NCI-H526 treated with DMSO at 0.1 percent for 48 hours (cell line): ENCODE results near the gene PPP1R12C.

Experiments
- DNase-seq: peaks from one replicate; lab custom pipeline; 2025; lab: John Stamatoyannopoulos, UW

PPP1R12C gene

DNA sequence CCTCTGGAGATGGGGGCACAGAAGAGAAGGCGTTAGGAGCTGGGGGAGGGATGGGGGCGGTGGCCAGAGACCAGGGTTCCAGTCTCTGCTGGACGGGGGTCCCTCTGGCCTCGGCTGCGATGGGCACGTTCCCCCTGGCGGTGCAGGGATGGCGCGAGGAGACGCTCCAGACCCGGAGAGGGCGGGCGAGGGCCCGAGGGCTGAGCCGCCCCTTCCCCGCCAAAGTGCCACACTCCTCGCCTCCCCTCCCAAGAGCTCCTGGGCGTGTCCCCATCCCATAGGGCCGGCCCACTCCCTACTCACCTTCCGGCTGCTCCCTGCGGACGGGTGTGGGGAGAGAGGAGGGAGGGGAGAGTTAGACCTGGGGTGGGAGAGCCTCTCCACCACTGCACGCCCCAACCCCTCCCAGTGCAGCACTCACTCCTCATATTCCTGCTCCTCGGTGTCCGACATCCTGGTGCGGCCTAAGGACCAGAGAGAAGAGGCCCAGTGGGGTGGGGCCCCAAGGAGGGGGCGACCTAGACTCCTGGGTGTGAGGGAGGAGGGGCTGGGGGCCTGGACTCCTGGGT lies 29.4 kb upstream of the PPP1R12C start:
- peak; percentile 78 for DNase-seq

DNA sequence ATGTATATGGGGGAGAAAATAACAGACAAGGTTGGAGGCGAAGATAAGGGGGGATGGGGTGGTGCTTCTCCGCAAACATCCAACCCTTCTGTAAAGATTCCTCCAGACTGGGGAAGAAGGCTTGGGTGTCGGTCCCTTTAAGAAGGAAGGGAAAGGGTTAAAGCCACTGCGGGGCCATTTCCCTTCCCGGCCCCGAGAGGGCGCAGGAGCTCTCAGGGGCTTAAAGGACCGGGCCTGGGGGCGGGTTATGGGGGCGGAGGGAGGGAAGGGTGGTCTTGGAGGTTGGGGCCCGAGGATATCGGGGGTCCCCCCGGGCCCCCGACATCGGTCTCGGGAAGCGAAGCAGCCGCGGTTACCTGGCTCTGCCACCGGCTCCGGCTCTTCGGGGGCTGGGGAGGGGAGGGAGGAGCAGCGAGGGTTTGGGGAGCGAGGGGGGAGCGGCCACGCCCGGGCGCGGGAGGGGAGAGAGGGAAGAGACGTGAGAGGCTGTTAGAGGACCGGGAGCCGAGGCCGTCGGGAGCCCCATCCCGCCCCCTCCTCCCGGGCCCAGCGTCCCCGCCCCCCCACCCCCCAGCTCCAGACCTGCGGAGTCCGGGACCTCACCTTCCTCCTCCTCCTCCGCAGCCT lies 28.8 kb upstream of the PPP1R12C start:
- DNase-seq = peak; percentile 26

DNA sequence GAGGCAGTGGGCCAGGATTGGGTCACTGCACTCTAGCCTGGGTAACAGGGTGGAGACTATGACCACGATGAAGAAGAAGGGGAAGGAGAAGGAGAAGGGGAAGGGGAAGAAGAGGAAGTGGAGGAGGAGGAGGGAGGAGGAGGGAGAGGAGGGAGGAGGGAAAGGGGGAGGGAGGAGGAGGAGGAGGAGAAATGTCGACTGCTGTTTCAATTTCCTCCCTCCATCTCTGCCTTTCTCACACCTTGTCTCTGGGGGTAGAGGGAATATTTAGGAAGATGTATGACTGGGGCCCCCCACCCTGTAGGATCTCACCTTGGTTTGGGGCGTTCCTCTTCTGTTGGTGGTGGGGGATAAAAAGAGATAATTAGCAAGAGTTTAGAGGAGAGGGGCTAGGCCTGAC lies 27.8 kb upstream of the PPP1R12C start:
- no peak for DNase-seq

DNA sequence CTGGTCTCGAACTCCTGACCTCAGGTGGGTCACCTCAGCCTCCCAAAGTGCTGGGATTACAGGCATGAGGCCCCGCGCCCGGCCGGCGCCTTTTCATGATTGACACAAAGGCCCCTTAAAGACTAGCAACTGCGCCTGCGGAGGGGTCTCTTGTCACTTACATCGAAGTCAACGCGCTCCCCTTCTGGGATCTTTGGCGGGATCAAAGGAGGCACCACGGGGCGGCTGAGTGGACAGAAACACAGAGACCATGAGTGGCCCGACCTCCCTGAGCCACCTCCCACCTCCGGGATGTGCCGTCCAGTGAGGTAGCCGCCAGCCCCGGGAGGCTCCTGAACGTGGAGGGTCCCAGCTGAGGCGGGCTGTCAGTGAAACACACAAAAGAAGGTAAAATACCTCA lies 24.3 kb upstream of the PPP1R12C start:
- DNase-seq = no peak

DNA sequence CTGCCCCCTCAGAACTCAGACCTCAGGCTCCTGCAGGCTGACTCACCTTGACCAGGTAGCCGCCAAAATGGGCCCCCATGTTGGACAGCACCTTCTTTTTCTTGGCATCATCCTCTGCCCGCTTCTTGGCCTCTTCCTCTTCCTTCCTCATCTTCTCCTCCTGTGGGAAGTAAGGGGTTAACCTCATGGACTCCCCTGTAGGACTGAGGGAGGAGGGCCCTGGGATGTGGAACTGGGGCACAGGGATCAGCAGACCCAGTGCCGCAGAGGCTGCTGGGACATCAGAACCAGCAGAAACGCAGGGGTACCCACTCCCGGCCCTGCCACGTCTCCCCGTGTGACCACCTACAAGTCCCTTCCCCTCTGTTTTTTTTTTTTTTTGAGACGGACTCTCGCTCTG lies 20.5 kb upstream of the PPP1R12C start:
- no peak for DNase-seq

DNA sequence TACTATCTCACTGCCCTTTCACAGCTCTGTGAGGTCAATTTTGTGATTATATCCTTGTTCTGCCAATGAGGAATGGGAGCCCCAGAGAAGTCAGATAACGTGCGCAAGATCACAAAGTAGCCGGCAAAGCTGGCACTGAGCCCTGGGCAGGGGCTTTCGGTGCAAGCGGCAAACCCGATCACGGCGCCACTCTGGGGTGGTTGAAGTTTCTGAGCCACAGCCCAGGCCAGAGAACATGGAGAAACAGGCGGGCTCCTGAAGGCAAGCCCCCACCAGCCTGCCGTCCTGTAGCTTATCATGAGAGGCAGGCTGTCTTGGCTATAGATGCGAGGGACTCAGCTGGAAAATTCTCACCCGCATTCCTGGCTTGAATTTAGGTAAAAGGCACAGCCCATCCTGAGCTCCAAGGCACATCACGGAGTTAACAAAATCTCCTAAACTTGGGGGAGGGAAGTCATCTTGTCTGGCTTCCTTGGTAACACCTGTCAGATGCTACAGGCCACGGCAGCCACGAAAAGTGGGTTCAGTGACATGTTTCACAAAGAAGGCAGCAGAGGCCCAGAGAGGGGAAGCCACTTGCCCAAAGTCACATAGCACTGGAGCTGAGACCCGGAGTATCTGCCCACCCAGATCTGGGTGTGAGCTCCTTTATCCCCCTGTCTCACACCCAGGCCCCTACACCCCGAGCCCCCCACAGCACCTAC lies 19.1 kb upstream of the PPP1R12C start:
- no peak for DNase-seq

DNA sequence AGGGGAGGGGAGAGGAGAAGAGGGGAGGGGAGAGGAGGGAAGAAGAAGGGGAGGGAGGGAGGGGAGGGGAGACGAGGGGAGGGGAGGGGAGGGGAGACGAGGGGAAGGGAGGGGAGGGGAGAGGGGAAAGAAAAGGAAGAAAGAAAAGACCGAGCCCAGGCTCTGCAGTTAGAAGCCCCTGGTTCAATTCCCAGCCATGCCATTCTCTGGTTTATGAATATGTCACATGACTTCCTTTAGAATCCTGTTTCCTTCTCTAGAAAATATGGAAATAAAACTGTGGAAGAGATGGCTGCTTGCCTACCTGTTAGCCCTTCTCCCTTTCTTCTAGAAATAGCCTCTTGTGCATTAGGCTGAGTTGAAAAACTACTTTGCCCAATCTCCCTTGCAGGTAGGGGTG lies 17.3 kb upstream of the PPP1R12C start:
- DNase-seq = no peak

DNA sequence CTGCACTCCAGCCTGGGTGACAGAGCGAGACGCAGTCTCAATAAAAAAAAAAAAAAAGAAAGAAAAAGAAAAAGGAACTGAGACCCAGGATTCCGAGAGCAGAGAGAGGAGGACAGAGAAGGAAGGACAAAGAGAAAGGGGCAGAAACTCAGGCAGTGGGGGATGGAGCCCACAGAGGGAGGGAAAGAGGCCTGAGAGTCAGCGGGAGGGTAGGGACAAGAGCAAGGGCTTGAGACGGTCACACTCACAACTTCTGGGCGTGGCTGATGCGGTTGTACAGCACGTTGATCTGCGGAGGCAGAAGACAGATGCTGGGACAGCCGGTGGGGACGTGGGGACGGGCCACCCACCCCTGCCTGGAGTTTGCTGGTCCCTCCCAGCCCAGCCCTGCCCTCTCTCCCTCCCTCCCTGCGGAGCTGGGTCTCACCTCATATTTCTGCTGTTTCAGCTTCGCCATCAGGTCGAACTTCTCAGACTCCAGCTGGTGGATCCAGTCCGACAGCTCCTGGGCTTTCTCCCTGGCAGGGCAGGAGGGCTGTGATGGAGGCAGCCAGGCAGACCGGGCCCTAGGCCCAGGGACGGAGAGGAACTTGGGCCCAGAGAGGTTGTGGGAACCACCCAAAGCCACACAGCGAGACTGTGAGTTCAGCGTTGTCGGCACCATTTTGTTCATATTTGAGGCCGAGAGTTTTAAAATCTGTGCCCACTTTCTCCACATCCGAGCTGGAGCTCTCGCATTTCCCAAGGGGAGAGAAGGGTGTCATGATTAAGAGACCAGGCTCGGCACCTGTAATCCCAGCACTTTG lies 16.4 kb upstream of the PPP1R12C start:
- DNase-seq = no peak

DNA sequence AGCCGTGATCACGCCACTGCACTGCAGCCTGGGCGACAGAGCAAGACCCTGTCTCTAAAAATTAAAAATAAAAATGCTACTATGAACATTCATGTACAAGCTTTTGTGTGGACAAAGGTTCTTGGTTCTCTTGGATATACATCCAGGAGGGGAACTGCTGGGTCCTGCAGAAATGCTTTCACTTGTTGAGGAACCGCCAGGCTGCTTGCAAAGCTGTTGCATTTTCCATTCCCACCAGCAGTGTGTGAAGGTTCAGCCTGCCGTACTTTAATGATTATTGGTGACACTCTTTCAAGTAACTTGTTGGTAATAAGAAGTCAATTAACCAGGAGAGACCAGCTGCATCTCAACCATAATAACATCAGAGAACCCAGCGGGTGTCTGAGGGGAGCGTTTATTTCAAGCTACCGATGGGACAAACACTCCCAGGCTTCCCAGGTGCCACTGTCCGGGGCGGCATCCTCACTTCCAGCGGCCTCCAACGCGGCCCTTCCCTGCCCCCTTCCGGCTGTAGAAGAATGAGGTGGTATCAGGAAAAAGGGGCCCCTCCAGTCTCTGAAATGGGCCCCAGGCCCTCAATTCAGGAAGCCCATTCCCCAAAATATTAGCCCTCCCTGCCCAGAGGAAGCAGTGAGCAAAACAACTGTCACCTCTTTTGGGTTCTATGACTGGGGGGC lies 15.2 kb upstream of the PPP1R12C start:
- no peak for DNase-seq

DNA sequence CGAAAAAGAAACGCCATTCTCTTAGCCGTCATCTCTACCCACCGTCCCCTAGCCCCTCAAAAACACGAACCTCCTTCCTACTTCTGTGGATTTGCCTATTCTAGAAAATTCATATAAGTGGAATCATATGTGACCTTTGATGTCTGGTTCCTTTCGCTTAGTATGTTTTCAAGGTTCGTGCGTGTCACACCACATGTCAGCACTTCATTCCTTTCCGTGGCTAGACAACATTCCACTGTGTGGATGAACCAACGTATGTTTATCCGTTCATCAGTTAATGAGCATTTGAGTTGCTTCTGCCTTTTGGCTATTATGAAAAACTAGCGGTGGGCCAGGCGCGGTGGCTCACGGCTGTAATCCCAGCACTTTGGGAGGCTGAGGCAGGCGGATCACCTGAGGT lies 14.0 kb upstream of the PPP1R12C start:
- no peak for DNase-seq

DNA sequence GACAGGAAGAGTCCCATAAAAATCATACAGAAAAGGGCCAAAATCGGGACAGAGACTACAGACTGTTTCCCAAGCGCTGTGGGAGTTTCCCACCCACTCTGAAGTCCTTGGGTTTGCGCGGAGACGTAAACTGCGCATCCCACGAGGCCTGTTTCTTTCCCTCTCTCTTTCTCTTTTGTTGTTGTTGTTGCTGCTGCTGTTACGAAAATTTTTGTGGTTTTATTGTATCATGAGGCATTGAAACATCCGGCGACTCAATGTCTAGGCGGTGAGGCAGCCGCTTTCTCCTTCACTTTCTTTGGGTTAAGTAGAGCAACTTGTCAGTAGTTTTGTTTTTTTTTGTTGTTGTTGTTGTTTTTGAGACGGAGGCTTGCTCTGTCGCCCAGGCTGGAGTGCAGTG lies 1.6 kb upstream of the PPP1R12C start:
- DNase-seq = no peak

DNA sequence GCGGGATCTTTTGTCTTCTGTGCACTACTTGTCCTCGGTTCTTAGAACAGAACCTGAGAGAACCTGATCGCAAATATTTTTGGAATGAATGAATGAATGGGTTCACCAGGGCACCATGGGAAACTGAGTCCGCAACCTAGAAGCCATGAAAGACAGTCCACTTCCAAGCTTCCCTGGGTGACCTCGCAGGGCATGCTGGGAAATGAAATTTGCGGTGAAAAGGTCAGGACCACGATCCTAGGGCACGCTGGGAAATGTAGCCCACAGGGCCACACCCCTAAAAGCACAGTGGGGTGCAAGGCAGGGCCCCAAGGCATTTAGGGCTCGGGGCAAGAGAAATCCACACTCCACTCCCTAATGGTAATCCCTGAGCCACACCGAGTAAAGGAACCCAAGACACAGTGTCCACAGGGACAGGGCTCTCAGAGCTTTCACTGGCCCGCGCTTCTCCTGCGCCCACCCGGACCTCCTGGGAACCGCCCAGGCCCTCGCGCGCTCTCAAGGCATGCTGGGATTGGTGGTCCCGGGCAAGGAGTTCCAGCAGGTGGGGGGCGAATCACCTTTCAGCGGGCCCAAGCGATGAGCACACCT lies 1.1 kb upstream of the PPP1R12C start:
- DNase-seq = no peak

DNA sequence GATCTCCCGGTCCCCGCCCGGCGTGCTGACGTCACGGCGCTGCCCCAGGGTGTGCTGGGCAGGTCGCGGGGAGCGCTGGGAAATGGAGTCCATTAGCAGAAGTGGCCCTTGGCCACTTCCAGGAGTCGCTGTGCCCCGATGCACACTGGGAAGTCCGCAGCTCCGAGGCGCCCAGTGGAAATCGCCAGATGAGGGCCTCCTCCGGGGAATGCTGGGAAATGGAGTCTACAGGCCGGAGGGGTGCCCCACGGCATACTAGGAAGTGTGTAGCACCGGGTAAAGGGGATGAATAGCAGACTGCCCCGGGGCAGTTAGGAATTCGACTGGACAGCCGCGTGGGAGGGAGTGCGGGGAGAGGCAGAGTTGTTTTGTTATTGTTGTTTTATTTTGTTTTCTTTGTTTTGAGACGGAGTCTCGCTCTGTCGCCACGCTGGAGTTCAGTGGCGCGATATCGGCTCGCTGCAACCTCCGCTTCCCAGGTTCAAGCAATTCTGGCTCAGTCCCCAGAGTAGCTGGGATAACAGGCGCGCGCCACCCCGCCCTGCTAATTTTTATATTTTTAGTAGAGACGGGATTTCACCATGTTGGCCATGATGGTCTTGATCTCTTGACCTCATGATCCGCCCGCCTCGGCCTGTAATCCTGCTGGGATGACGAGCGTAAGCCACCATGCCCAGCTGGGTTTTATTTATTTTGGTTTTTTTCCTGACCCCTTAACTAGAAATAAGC lies 390 bp upstream of the PPP1R12C start:
- DNase-seq = peak; percentile 98

DNA sequence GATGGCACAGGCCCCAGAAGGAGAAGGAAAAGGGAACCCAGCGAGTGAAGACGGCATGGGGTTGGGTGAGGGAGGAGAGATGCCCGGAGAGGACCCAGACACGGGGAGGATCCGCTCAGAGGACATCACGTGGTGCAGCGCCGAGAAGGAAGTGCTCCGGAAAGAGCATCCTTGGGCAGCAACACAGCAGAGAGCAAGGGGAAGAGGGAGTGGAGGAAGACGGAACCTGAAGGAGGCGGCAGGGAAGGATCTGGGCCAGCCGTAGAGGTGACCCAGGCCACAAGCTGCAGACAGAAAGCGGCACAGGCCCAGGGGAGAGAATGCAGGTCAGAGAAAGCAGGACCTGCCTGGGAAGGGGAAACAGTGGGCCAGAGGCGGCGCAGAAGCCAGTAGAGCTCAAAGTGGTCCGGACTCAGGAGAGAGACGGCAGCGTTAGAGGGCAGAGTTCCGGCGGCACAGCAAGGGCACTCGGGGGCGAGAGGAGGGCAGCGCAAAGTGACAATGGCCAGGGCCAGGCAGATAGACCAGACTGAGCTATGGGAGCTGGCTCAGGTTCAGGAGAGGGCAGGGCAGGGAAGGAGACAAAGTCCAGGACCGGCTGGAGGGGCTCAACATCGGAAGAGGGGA lies 1.1 kb downstream of the PPP1R12C start:
- no peak for DNase-seq

DNA sequence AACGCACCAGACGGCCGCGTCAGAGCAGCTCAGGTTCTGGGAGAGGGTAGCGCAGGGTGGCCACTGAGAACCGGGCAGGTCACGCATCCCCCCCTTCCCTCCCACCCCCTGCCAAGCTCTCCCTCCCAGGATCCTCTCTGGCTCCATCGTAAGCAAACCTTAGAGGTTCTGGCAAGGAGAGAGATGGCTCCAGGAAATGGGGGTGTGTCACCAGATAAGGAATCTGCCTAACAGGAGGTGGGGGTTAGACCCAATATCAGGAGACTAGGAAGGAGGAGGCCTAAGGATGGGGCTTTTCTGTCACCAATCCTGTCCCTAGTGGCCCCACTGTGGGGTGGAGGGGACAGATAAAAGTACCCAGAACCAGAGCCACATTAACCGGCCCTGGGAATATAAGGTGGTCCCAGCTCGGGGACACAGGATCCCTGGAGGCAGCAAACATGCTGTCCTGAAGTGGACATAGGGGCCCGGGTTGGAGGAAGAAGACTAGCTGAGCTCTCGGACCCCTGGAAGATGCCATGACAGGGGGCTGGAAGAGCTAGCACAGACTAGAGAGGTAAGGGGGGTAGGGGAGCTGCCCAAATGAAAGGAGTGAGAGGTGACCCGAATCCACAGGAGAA lies 1.9 kb downstream of the PPP1R12C start:
- DNase-seq = no peak

DNA sequence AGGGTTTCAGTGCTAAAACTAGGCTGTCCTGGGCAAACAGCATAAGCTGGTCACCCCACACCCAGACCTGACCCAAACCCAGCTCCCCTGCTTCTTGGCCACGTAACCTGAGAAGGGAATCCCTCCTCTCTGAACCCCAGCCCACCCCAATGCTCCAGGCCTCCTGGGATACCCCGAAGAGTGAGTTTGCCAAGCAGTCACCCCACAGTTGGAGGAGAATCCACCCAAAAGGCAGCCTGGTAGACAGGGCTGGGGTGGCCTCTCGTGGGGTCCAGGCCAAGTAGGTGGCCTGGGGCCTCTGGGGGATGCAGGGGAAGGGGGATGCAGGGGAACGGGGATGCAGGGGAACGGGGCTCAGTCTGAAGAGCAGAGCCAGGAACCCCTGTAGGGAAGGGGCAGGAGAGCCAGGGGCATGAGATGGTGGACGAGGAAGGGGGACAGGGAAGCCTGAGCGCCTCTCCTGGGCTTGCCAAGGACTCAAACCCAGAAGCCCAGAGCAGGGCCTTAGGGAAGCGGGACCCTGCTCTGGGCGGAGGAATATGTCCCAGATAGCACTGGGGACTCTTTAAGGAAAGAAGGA lies 2.8 kb downstream of the PPP1R12C start:
- no peak for DNase-seq

DNA sequence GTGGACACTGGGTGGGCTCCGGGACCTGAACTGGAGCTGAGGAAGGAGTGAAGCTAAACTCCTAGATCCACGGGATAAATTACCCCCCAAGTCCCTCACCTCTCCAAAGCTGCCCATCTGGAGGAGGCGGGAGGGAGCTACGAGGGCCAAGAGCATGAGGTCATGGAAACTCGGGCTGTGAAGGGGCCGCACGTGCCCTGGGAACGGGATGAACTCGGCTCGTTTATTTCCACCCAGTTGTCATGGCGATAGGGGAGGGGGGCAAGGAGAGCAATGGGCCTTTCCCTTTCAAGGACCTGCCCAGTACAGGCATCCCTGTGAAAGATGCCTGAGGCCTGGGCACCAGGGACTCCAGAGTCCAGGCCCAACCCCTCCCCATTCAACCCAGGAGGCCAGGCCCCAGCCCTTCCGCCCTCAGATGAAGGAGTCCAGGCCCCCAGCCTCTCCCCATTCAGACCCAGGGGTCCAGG lies 3.8 kb downstream of the PPP1R12C start:
- DNase-seq = no peak

DNA sequence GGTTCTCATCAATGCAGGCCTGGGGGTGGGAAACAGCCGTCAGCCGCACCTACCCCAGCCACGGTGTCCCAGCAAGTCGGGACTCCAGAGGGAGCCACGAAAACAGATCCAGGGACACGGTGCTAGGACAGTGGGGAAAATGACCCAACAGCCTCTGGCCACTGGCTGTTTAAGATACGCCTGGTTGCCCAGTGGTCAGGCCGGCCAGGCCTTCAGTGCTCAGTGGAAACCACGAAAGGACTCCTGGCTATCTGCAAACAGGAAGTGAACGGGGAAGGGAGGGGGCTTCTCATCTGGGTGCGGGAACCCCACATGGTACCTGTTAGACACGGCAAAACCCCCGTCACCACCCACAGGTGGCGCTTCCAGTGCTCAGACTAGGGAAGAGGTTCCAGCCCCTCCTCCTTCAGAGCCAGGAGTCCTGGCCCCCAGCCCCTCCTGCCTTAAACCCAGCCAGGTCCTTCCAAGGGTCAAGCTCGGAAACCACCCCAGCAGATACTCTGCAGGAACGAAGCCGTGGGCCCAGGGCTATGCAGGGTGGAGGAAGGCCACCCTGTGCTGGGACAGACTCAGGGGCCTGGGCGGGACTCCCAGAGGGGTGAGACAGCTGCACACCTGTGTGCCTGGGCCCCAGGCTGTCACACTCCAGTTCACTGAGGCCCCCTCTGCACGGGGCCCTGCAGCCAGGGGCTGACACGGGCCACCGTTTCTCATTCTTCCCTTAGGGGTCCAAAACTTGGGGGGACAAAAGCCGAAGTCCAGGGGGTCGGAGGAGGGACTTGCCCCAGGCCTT lies 4.5 kb downstream of the PPP1R12C start:
- no peak for DNase-seq

DNA sequence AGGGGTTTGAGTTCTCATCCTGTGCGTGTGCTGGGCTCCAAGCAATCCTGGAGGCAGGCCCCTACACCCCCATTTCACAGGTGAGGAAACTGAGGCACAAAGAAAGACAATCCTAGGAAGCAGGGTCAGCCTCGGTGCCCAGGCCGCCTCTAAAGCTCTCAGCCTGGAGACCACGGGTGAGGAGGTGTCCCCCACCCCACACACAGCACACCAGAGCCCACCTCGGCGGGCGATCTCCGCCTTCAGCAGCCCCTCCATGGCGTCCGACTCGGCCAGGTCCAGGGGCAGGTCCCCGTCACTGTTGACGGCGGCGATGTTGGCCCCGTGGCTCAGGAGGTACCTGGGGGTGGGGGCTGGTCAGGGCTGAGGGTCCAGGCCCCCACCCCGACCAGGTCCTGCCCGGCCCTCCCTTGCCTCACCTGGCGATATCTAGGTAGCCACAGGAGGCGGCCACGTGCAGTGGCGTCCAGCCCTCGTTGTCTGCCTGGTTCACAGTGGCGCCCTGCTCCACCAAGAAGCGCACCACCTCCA lies 5.1 kb downstream of the PPP1R12C start:
- DNase-seq = no peak
